Uterus (tissue), 4 donors: ENCODE results near the gene SF3B6. TPM values are rescaled to one million over a fixed set of nuclear protein-coding genes. Genes with fewer than 3 reads are reported as not detected.
A peak's percentile ranks its signal among the peaks of the same experiment; 100 is the strongest.
"Not testable (repeated sequence)": the region's sequence is repeated elsewhere in the genome, so short reads cannot be mapped to it uniquely, and the experiment has no call there.

Source experiments
- DNase-seq, 2 donors: peaks; one replicate each; pipeline ENCODE4 v3.0.0-alpha.2; 2019 to 2020
- H3K27ac ChIP-seq, 2 donors: fragments of 200-600 bp; sonication (generic); 1 replicate in 1 of 2; 2 replicates in 1 of 2; pipeline ENCODE4 v1.5.1; 2016 to 2018
- H3K27me3 ChIP-seq, 2 donors: fragments of 200-600 bp; sonication (generic); one replicate each; pipeline ENCODE4 v1.5.1; 2018 to 2019; ENCODE audit warnings: control low read depth in 1 of 2
- H3K36me3 ChIP-seq, 2 donors: fragments of 200-600 bp; sonication (generic); one replicate each; pipeline ENCODE4 v1.5.1; 2019; ENCODE audit warnings: control low read depth in 1 of 2
- H3K4me1 ChIP-seq, 2 donors: fragments of 200-600 bp; sonication (generic); one replicate each; pipeline ENCODE4 v1.5.1; 2018 to 2019; ENCODE audit warnings: control low read depth in 1 of 2
- H3K4me3 ChIP-seq, 2 donors: fragments of 200-600 bp; sonication (generic); 1 replicate in 1 of 2; 2 replicates in 1 of 2; pipeline ENCODE4 v1.5.1; 2018 to 2019; ENCODE audit warnings: mild to moderate bottlenecking in 1 of 2
- H3K9me3 ChIP-seq, 2 donors: fragments of 200-600 bp; sonication (generic); one replicate each; pipeline ENCODE4 v1.5.1; 2019; ENCODE audit warnings: control low read depth in 1 of 2
- POLR2A ChIP-seq, 2 donors: fragments of 450-650 bp; IDR thresholded peaks; one replicate each; pipeline ENCODE4 v1.6.1; 2016; ENCODE audit warnings: antibody characterized with exemption in 2 of 2, mild to moderate bottlenecking in 1 of 2, moderate library complexity in 1 of 2
- intact Hi-C: fragments of 100-400 bp; cut with DNase I; formaldehyde crosslinking; loops from one replicate; pipeline ENCODE4 v1.15.1; 2023; ENCODE audit warnings: low total_unique reads
- total RNA-seq, 4 donors: library from RNA; depleted of rRNA in 3 of 4; stranded (reverse); fragments of >200 nt in 3 of 4; gene quantifications; one replicate each; pipeline versions ENCODE4 v1.1.0 to v1.2.4, GENCODE V29; 2014 to 2023
- TF ChIP-seq, protein P1 (sequence below), 4 experiments: fragments of 200-600 bp in 2 of 4; fragments of 450-650 bp in 2 of 4; sonication (generic) in 2 of 4; IDR thresholded peaks; one replicate each; pipeline ENCODE4 v1.5.1; 2016 to 2019; ENCODE audit warnings: antibody characterized with exemption in 4 of 4, mild to moderate bottlenecking in 2 of 4, moderate library complexity in 1 of 4
- donor health status: DM: yes; HTN: yes; CAD: no.

SF3B6 gene
- total RNA-seq, 4 donors from 2014 or later: 55.0 to 99.0 (median 77.1) TPM

DNA sequence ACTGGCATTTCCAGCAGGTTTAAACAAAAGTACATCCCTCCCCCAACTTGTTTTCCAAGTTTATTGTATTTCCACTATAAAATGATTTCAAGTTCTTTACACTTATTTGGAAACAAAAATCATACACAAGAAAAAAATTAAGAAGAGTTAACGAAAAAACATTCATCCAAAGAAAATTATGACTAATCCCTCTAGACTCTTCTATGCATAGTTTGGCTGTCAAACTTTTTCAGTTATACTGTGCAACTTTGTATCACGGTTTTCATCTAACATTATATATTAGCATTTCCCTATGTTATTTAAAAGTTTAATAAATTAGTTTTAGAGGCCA lies 29.6 kb downstream of the SF3B6 start:
- Histone ChIP-seq H3K27ac (peak overlapping the region in 1 of 2 donors; percentile 75), H3K4me1 (peaks cover 0 to 3% of the 10 kb centered on the region in 2 donors), H3K4me3 (peak overlapping the region; percentile 63 to 87), H3K9me3 (no peaks in the 10 kb centered on the region), H3K27me3 (no peaks in the 10 kb centered on the region), H3K36me3 (no peaks in the 10 kb centered on the region)
- no peak for DNase-seq
- no peak for TF ChIP-seq POLR2A (IDR thresholded peaks at IDR 0.05)
- TF ChIP-seq, protein P1, sequence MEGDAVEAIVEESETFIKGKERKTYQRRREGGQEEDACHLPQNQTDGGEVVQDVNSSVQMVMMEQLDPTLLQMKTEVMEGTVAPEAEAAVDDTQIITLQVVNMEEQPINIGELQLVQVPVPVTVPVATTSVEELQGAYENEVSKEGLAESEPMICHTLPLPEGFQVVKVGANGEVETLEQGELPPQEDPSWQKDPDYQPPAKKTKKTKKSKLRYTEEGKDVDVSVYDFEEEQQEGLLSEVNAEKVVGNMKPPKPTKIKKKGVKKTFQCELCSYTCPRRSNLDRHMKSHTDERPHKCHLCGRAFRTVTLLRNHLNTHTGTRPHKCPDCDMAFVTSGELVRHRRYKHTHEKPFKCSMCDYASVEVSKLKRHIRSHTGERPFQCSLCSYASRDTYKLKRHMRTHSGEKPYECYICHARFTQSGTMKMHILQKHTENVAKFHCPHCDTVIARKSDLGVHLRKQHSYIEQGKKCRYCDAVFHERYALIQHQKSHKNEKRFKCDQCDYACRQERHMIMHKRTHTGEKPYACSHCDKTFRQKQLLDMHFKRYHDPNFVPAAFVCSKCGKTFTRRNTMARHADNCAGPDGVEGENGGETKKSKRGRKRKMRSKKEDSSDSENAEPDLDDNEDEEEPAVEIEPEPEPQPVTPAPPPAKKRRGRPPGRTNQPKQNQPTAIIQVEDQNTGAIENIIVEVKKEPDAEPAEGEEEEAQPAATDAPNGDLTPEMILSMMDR (IDR thresholded peaks at IDR 0.05): no peak
- intact Hi-C loops: no loop called here

DNA sequence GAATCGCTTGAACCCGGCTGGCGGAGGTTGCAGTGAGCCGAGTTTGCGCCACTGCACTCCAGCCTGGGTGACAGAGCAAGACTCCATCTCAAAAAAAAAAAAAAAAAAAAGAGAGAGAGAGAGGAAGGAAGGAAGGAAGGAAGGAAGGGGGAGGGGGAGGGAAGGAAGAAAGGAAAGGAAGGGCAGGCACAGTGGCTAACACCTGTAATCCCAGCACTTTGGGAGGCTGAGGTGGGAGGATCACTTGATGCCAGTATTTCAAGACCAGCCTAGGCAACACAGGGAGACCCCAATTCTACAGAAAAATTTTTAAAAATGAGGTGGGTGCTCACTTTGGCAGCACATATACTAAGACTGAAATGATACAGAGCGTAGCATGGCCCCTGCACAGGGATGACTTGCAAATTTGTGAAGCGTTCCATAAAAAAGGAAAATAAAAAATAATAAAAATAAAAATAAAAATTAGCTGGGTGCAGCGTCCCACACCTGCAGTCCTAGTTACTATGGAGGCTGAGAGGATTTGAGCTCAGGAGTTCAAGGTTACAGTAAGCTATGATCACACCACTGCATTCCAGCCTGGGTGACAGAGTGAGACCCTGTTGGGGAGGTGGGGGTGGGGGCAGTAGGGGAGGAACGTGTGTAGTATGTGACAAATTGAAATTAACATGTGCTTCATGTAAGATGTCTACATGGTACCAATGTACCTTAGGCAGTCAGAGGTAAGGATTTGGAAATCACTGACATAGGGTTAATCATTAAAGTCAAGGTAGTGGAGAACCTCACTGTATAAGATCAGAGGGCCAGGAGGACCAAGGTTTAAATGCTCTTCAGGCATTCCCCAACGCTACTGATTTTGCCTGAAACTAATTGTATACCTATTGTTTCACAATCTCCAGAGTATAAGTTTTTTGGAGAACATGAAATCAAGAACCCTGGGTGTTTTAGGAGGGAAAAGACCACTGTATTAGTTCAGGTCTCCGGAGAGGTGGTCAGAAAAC lies 30.3 kb downstream of the SF3B6 start:
- H3K27ac ChIP-seq: no peak overlapping the region
- intact Hi-C loops: no loop called here

DNA sequence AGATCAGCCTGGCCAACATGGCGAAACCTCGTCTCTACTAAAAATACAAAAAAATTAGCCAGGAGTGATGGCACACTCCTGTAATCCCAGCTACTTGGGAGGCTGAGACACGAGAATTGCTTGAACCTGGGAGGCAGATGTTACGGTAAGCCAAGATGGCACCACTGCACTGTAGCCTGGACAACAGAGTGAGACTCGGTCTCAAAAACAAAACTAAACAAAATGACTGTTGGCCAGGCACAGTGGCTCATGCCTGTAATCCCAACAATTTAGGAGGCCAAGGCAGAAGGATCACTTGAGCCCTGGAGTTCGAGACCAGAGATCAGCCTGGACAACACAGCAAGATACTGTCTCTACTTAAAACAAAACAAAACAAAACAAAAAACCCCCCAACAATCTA lies 33.0 kb downstream of the SF3B6 start:
- H3K27ac ChIP-seq, H3K9me3 ChIP-seq, intact Hi-C loops, H3K4me3 ChIP-seq, H3K27me3 ChIP-seq, DNase-seq, H3K36me3 ChIP-seq, H3K4me1 ChIP-seq: not testable (repeated sequence)

More for the DNA sequence above, 30.3 kb downstream of the SF3B6 start:
- H3K4me3 ChIP-seq: peak overlapping the region in 1 of 2 donors; percentile 63
- TF ChIP-seq POLR2A (IDR thresholded peaks at IDR 0.05): no peak
- TF ChIP-seq, protein P1 (IDR thresholded peaks at IDR 0.05): no peak
- no peaks in the 10 kb centered on the region for H3K9me3 ChIP-seq
- H3K36me3 ChIP-seq: no peaks in the 10 kb centered on the region
- DNase-seq: no peak
- H3K27me3 ChIP-seq: no peaks in the 10 kb centered on the region
- peaks cover 0 to 3% of the 10 kb centered on the region in 2 donors for H3K4me1 ChIP-seq

DNA sequence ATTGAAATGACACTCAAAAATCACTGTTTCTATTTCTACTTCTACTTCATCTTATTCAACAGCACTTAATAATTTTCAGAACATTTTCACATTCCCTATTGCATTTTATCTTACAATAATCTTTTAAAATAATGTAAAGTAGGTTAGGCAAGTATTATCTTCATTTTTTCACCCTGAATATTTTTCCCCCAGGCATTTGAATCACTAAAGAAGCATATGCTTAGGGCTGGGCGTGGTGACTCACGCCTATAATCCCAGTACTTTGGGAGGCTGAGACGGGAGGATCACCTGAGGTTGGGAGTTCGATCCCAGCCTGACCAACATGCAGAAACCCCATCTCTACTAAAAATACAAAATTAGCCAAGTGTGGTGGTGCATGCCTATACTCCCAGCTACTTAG lies 35.6 kb downstream of the SF3B6 start:
- H3K27ac ChIP-seq: no peak overlapping the region
- no peaks in the 10 kb centered on the region for H3K27me3 ChIP-seq
- H3K4me3 ChIP-seq: no peak overlapping the region
- no peaks in the 10 kb centered on the region for H3K36me3 ChIP-seq
- TF ChIP-seq, protein P1 (IDR thresholded peaks at IDR 0.05): no peak
- no peak for TF ChIP-seq POLR2A (IDR thresholded peaks at IDR 0.05)
- intact Hi-C loops: no loop called here
- no peak for DNase-seq
- H3K9me3 ChIP-seq: no peaks in the 10 kb centered on the region
- H3K4me1 ChIP-seq: no peaks in the 10 kb centered on the region

DNA sequence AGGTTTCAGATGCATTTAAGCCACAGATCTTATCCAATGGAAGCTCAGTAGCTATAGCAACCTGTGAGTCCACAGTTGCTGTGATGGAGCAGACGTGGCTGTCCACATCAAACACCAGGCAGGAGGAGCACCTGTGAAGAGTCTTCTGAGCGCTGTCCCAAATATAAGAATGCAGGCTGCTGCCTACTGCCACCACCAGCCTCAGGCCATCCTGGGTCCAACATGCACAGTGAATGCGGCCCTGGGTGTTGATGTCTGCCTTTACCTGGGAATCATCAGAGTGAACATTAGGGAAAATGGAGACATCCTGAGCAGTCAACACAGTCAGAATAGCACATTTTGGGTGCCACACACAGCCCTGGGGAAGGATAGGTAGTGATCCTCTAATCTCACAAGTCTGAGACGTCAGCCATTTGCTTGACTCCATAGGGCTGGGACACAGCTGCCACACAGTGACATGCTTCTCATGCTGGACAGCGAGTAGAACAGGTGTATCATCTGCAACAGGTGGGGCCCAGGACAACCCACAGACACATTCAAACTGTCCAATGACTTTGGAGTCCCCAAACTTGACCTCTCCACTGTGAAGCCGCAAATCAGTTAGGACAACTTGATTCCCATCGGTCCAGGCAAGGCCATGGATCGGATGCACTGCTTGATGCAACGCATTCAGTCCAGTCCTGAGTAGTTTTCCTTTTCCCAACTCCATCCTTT lies 37.2 kb downstream of the SF3B6 start:
- H3K4me1 ChIP-seq: no peaks in the 10 kb centered on the region
- DNase-seq: no peak
- no peak overlapping the region for H3K4me3 ChIP-seq
- H3K36me3 ChIP-seq: no peaks in the 10 kb centered on the region
- no peak for TF ChIP-seq POLR2A (IDR thresholded peaks at IDR 0.05)
- TF ChIP-seq, protein P1 (IDR thresholded peaks at IDR 0.05): no peak
- intact Hi-C loops: no loop called here
- H3K27me3 ChIP-seq: no peaks in the 10 kb centered on the region
- H3K27ac ChIP-seq: no peak overlapping the region
- H3K9me3 ChIP-seq: no peaks in the 10 kb centered on the region
